NCI-H1105 treated with DMSO at 0.1 percent for 48 hours (cell line): ENCODE results near the gene CUBN.
"Not testable (repeated sequence)": the region's sequence is repeated elsewhere in the genome, so short reads cannot be mapped to it uniquely, and the experiment has no call there.

Experiments used
- DNase-seq: peaks from one replicate; lab custom pipeline; 2025; lab: John Stamatoyannopoulos, UW

CUBN gene

DNA sequence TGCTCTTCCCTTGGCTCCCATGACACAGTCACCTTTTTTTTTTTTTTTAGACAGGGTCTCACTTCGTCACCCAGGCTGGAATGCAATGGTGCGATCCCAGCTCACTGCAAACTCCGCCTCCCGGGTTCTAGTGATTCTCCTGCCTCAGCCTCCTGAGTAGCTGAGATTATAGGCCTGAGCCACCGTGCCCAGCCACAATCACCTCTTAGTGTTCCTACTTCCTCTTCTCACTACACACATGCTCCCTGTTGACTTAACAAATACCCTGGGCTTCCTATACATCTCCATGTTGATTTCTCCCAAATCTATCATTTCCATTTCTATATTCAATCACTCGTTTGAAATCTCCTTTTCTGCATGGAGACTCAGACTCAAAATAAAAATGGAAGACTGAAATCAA, 91.7 kb downstream of the CUBN start:
- DNase-seq = no peak

DNA sequence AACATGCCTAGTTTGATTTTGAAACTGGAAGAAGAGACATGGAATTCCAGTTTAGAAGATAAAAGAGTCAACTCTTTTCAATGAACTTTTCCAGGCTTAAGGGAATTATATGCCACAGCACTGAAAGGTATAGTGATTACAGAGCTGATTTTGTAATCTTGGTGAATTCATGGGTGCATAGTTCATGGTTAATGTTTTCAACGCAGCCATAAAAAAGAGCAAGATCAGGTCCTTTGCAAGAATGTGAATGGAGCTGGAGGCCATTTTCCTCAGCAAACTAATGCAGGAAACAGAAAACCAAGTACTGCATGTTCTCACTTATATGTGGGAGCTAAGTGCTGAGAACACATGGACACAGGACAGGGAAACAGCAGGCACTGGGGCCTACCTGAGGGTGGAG, 94.2 kb downstream of the CUBN start:
- DNase-seq = no peak

DNA sequence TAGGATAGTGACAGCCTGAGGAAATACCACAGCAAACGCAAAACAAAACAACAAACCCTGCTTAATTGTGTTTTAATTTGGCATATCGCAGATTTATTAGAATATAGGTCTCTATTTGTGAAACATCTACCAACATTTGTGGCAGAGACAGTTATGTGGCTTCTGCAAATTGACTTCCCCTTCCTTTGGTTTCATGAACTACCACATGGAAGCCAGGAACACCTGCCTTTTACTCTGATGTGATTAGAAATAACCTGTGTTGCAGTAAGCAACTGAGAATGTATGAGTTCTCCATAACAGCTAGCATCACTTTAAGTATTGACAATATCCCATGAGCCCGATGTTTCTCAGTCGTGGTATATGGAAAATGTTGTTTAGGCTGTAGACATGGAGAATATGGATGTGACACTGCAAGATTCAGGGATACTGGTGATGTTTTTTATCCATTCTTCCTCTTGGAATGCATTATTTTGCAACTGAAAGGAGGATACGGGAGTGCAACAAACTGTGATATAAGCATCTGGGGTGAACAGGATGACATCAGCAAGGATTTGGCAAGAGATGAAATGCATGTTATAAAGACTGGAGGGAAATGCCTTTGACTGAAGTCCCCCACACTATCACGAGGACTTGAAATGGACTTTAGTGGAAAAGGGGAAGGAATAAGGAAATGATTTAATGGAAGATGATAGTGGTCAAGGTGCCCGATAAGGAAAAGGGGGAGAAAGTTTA, 95.9 kb downstream of the CUBN start:
- DNase-seq = no peak

DNA sequence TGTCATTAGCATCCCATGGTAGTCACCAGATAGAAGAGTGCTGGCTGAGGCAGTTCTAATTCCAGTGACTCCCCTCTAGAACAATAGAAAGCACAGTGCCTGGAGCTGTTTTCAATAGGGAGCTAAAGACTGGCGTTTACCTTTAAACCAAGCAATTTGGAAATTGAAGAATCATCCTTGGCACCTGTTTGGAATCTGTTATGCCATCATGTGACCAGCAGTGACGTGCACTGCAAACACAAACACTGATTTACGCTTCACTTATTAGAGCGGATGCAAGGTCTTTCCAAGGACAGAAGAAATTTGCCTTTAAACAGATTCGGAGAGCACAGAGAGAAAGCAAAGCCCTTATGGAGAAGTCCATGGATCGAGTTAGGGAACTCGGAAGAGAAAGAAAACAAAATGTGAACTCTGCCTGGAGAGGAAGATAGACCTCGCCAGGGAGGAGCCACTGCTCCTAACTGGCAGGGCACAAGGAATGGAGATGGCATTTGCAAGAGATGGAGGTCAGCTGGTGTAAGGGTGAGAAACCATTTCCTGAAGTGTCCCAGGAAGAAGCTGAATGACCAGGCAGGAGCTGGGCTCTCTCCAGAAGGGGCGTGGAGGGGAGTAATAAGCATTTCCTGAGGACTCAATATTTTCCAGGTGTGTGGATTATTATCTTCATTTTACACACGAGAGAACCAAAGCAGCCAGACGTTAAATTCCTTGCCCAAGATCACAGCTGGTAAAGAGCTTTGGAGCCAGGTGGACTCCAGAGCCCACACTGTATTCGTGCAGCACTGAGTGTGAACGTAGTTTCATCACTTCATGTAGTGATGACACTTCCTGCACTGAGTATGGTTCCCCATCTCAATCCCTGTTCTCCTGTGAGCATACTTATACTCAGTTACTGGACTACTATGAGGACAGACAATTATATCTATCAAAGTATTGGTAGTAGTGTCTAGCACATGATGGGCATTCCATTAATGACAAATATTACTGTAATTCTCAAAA, 97.7 kb downstream of the CUBN start:
- no peak for DNase-seq

DNA sequence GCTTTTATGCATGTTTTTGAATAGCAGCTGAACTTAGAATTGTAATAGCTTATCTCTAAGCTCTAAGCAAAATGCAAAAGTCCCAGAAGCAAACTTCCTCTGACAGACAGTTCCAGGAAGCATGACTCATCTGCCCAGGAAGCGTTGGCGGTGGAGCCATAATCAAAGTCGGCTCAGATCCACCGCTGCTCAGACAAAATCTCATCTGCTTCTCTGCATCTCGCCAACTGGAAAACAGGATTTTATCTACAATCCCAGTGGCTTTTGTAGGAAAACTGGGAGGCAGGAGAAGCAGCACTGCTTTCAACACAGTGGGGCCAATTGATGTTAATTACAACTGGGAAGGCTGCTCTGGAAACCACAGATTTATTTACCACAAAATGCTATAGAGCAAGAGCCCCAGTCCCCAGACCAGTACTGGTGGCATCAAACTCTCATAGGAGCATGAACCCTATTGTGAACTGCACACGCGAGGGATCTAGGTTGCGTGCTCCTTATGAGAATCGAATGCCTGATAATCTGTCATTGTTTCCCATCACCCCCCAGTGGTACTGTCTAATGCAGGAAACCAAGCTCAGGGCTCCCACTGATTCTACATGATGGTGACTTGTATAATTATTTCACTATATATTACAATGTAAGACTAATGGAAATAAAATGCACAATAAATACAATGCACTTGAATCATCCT, 99.9 kb downstream of the CUBN start:
- DNase-seq = no peak

DNA sequence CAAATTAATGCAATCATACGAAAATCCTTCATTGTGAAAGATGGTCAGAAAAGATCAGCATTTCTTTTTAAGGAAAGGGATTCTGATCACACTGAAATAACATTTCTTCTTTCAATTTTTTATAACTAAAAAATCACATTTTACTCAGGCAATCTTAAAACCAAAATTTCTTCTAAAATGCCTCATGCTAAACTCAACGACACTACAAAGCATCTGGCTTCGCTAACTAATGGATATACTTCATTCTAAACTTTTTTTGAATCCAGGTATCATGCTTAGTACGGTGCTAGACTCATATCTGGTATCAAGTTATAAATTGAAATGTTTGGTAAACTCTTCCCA, 100.4 kb downstream of the CUBN start:
- DNase-seq = no peak

DNA sequence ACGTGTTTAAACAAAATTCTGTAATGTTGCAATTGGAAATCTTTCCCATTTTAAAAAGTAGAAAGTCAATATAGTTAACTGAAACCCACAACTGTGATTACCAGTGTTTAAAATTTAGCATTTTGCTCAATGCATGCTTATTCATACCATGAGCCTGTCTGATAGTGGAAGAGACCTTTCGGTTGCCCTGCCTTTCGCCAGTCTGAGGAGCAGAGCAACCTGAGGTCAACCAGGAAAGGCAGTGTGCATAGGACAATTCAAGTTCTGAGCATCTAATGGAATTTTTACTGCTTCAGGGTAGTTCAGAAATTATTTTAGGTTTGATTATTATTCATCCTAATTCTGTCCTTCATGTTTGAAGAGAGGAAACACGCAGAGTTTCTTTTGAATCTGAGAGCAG, 100.8 kb downstream of the CUBN start:
- DNase-seq = no peak

DNA sequence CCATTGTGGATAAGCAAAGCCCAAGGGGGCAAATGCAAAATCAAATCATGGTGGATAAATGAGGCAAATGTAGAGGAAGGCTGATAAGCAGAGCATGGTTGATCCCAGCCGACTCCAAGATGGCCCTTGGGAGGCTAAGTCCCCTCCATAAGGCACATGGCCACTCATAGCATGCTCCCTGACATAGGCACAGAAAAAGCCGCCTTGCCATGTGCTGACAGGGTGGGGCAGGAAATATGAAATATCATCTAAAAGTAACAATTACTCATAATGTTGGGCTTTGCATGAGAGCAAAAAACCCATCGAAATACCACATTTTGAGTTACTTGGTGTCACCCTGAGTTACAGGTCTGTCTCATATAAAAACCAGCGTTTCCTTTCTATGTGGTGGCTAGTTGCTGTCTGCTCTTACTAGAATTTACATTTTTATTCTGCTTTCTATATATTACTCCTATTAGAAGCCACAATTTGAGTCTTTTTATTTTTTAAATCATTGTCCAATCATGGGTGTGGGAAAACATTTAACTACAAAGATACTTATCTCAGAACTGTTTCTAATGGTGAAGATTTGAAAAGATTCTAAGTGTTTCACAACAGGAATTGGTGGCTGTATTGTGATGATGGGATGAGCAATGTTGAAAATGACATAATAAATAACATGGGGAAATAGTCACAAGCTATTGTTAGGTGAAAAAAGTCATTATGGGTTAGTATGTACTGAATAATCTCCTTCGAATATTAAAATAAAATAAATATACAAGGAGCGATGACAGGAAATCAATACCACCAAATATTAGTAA, 102.7 kb downstream of the CUBN start:
- no peak for DNase-seq

DNA sequence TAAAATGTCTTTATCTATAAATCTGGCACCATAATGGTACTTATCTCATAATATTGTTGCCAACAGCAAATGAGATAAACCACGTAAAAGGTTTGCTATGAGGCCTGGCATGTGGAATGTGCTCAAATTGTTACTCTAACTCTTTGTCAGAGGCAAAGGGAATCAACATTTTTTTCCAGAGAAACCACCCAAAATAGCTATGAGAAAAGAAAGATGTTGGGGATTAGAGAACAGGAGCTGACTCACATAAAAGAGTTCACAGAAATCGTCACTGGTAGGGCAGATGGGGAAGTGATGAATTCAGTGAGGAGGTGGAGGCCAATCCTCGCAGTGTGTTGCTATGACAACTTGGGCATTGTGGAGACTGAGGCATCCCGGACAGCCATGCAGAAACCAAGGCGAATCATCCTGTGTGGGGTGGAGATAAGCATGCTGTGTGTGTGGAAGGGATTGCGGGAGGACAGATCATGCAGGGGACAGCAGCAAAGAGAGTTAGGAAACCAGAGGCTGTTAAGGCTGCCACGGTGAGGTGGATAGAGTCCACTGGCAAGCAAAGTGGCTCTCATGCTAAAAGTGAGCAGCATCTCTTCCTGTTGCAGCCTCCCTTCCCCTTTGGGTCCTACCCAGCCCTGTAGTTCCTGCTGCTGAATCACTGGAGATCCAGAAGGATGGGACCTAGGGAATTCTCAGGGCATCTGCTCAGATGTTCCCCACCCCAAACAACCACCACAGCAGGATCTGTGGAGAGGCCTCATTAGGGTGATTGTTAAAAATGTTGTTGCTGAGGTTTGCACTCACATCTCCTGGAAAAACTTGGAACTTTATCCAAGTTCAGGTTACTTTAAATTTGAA, 103.9 kb downstream of the CUBN start:
- DNase-seq = no peak

DNA sequence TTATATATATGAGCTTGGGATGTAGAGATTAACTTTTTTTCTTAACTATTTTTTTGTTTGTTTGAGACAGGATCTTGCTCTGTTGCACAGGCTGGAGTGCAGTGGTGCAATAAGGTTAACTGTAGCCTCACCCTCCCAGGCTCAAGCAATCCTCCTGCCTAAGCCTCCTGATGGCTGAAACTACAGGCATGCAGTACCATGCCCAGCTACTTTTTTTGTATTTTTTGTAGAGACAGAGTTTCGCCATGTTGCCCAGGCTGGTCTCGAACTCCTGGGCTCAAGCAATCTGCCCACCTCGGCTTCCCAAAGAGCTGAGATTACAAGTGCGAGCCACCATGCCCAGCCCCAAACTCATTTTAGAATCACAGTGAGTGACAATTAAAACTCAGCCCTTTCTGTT, 105.2 kb downstream of the CUBN start:
- DNase-seq = no peak

DNA sequence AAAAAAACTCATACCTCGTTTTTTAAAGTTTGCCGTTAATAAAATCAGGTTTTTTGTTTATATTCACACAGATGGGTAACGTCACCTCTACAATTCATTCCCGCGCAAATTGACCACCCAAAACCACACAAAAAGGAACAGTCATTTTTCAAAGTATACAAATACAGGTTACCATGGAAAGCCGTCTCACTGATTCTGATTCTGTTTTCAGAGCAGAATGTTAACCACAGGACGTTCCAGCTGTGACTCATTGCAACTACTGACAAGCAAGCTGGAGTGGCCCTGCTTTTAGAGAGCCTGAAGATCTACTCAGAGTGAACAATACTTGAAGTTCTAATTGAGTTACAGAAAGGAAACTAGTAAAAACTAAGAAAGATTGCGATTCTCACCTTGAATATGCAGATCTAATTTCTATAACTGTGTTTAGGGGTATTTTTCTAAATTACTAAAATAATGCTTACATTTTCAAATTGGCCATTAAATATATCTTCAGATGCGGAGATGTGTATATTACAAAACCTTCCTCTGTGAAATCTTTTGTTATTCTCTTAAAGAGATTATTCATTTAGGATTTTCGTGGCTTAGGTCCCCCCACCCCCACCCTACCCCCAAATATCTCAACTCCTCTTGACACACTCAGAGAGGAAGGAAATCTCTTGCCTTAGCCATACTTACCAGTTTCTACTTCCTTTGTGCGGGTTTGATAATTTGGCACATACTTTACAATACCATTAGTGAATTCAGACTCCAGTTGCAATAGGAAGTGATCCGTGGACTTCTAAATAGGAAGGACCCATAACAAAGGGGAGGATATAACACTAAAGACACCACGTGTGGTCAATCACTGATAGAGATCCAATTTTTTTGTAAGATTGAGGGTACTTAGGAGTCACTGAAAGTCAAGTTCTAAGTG, 106.0 kb downstream of the CUBN start:
- DNase-seq = no peak

DNA sequence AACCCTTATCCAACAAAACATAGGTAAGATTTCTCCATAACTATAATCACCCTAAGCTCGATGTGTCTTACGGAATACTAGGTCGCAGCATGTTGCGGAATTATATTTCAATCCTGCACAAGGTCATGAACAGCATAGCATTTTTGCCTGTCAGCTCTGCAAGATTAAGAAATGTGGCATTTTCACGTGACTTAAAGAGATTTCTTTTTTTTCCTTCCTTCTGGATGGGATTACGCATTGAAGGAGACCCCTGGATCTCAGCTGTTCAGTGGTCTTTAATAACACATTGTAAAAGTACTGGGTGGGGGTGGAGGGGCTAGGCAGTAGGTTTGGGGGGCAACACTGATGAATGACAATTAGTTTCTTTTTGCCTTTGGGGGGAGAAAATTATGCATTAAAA, 106.7 kb downstream of the CUBN start:
- DNase-seq = no peak

DNA sequence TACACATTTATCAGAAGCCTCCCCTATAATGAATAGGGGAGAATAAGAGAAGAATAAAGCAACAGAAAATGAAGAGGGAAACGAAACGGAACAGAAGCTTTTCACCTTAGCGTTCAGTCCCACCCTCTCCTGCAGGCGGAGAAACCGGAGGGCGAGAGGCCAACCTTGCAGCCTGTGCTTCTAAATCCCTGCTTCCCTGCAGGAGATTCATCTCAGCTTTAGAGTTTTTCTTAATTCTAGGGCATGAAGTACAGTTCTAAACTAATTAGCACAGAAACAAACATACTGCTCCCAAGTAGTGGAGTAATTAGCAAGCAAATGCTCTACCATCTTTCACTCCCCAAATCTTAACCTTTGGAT, 107.2 kb downstream of the CUBN start:
- no peak for DNase-seq

DNA sequence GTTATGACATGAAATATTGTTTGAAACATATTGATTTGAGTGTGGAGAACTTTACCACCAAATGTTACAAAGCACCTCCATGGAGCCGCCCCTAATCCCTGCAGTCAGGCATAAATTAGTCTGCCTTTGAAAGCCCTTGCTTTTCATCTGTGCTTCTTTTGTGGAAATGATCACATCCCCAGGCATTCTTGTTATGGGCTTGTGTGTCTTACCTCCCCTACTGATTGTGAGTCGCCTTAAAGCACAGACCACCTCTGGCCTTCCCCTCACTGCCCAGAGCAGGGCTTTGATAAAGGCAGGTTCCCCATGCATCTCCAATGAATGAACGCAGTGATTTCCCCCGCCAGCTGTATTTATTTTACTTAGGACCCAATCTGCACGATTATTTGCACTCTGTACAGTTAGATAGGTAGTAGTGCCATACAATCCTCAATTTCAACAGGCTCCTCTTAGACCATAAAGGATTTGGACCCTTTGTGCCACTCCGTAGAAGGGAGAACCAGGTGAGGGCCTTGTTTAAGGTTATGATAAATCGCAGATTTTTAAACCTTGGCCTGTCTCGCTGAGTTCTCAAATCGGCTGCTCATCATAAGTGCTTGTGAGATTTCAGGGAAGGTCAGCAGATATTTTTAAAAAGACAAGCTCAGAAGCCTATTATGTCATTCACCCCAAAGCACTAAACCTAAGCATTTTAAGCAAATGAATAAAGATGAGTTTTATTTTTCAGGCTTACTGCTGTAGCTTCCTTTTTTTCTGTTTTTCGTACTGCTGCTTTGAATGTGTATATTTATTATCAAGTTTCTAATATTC, 107.8 kb downstream of the CUBN start:
- DNase-seq = no peak

DNA sequence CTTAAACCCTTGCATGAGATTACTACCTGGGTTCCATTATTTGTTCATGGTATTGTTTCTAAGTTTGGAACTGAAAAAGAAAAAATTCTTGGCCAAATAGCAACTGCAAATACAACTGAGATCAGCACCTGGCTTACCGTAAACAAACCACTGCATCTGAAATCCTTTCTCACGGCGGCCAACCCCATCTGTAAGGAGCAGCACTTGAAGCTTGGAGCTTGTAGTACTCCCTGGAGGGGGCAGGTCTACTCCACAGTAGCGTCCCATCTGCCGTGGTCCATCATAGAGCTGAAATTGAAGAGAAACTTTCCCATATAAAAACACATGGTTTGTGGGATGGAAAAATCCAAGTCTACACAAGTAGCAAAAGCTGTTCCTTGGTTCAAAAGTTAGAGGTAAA, 109.9 kb downstream of the CUBN start:
- DNase-seq = no peak

DNA sequence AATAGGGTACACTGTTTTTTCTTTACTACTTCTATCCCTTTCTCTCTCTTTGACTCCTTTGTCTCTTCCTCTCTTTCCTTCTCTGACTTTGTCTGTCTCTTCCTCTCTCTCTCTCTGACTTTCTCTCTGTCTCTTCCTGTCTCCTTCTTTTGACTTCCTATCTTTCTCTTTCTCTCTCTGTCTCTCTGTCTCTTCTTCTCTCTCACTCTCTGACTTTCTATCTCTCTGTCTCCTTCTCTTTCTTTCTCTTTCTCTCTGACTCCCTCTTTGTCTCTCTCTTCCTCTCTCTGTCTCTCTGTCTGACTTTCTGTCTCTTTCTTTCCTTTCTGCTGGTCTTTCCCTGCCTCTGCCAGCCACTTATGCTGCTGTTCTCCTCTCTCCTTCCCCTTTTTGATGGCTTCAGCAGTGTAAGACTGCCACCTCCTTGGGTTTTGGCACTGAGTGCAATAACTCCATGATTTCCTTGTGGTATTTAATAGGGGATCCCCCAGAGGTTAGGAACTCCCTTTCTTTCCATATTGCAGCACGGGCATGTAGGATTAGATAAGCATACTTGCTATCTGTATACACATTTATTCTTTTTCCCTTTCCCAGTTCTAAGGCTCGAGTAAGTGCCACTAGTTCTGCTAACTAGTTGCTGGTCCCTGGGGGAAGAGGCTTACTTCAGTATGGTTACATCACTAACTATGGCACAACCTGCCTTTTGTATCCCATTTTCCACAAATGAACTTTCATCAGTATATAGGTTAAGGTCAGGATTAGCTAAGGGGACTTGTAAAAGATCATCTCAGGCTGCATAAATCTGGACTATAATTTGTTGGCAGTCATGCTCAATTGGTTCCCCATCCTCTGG, 116.3 kb downstream of the CUBN start:
- not testable (repeated sequence) for DNase-seq

DNA sequence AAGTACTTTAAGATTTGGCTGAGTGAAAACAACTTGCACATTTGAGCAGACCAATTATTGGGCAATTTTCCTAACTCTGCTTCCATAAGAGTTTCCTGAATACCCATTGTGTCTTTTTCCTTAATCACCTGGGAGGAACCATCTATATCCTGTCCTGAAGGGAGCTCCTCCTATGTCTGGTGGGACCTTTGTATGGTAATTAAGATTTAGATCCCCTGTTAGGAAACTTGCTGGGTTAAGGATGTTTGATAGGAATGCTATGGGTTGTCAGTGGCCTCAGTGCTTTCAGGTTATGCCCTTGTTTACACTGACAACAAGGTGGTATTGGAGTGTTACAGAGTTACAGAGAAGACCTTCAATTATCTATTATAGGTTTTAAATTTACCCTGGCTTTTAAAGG, 116.9 kb downstream of the CUBN start:
- DNase-seq = not testable (repeated sequence)
